Loucy (cell line): ENCODE measurements around the gene MYRIP.

ENCODE experiments used
- H2AFZ ChIP-seq: fragments of 200-600 bp; sonication (generic); 2 replicates; pipeline ENCODE4 v1.6.0; 2016; ENCODE audit warnings: antibody characterized with exemption, mild to moderate bottlenecking, low read length, moderate library complexity
- H3F3A ChIP-seq: fragments of 200-600 bp; 2 replicates; pipeline ENCODE4 v1.6.0; 2016; ENCODE audit warnings: antibody characterized with exemption, low read depth, mild to moderate bottlenecking
- H3K27me3 ChIP-seq: fragments of 200-600 bp; sonication (generic); 2 replicates; pipeline ENCODE4 v1.6.1; 2014; ENCODE audit warnings: low read length, mild to moderate bottlenecking; ENCODE audit not compliant: insufficient read depth, poor library complexity, severe bottlenecking
- H3K36me3 ChIP-seq: fragments of 200-600 bp; sonication (generic); 2 replicates; pipeline ENCODE4 v1.6.1; 2016; ENCODE audit warnings: low read length; ENCODE audit not compliant: insufficient read depth
- H3K4me1 ChIP-seq: fragments of 200-600 bp; sonication (generic); 2 replicates; pipeline ENCODE4 v1.5.1; 2014; ENCODE audit warnings: low read length, mild to moderate bottlenecking; ENCODE audit not compliant: insufficient read depth, poor library complexity, severe bottlenecking
- H3K4me2 ChIP-seq: fragments of 200-600 bp; sonication (generic); 2 replicates; pipeline ENCODE4 v1.6.0; 2014; ENCODE audit warnings: antibody characterized with exemption, low read length, low read depth, mild to moderate bottlenecking; ENCODE audit not compliant: poor library complexity, severe bottlenecking
- H3K4me3 ChIP-seq: fragments of 200-600 bp; sonication (generic); 2 replicates; pipeline ENCODE4 v1.5.1; 2014; ENCODE audit warnings: low read length, mild to moderate bottlenecking, mixed read lengths; ENCODE audit not compliant: poor library complexity, severe bottlenecking
- H3K79me2 ChIP-seq: fragments of 200-600 bp; sonication (generic); 2 replicates; pipeline ENCODE4 v1.6.1; 2014; ENCODE audit warnings: low read length; ENCODE audit not compliant: insufficient read depth
- H3K9ac ChIP-seq: fragments of 200-600 bp; sonication (generic); 2 replicates; pipeline ENCODE4 v1.6.0; 2014; ENCODE audit warnings: mild to moderate bottlenecking, low read depth, low read length, moderate library complexity; ENCODE audit not compliant: poor library complexity, severe bottlenecking
- H3K9me2 ChIP-seq: fragments of 200-600 bp; sonication (generic); replicated peaks from 2 replicates; pipeline ENCODE4 v1.6.1; 2016; ENCODE audit warnings: low read depth, low read length, mixed read lengths
- H3K9me3 ChIP-seq: fragments of 200-600 bp; sonication (generic); 2 replicates; pipeline ENCODE4 v1.6.1; 2014; ENCODE audit warnings: mild to moderate bottlenecking, antibody characterized with exemption, low read length, low read depth; ENCODE audit not compliant: insufficient read depth
- H4K20me1 ChIP-seq: fragments of 200-600 bp; sonication (generic); 2 replicates; pipeline ENCODE4 v1.6.0; 2014; ENCODE audit warnings: antibody characterized with exemption, low read length, mild to moderate bottlenecking; ENCODE audit not compliant: insufficient read depth, poor library complexity, severe bottlenecking
- EZH2phosphoT487 ChIP-seq: fragments of 200-600 bp; IDR thresholded peaks from 2 replicates; pipeline ENCODE4 v1.6.1; 2018; ENCODE audit warnings: antibody characterized with exemption, mild to moderate bottlenecking, moderate library complexity, borderline replicate concordance
- TF ChIP-seq, protein P1 (sequence below): fragments of 200-600 bp; sonication (generic); conservative IDR thresholded peaks from 2 replicates; pipeline ENCODE4 v1.5.1; 2014; ENCODE audit warnings: mild to moderate bottlenecking, antibody characterized with exemption, low read length

The MYRIP gene

DNA sequence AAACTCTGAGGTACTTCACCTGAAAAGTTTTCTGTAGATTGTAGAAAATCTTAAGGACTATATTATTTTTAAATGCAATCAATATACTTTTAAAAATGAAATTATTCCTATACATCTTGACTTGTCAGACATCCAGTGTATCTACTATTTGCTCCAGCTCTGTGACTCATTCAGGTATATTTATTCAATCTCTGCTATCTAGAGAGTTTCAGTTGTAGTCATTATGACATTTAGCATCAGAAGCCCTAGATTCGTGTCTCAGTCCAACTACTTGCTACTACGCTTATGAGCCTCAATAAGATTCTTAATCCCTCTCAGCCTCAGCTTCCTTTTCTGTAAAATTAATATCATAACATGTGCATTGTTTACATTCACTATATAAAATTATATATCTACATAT lies 477.8 kb downstream of the MYRIP start:
- 0 out of 2 replicates have a peak, but pooled peaks cover 4% of the 10 kb centered on the region for H3K9me3 ChIP-seq
- no peaks in the 10 kb centered on the region for H3K4me1 ChIP-seq
- no peak for TF ChIP-seq EZH2phosphoT487
- TF ChIP-seq, protein P1, sequence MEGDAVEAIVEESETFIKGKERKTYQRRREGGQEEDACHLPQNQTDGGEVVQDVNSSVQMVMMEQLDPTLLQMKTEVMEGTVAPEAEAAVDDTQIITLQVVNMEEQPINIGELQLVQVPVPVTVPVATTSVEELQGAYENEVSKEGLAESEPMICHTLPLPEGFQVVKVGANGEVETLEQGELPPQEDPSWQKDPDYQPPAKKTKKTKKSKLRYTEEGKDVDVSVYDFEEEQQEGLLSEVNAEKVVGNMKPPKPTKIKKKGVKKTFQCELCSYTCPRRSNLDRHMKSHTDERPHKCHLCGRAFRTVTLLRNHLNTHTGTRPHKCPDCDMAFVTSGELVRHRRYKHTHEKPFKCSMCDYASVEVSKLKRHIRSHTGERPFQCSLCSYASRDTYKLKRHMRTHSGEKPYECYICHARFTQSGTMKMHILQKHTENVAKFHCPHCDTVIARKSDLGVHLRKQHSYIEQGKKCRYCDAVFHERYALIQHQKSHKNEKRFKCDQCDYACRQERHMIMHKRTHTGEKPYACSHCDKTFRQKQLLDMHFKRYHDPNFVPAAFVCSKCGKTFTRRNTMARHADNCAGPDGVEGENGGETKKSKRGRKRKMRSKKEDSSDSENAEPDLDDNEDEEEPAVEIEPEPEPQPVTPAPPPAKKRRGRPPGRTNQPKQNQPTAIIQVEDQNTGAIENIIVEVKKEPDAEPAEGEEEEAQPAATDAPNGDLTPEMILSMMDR: no peak
- H3K9ac ChIP-seq: no peak overlapping the region
- H3K9me2 ChIP-seq: no peaks in the 10 kb centered on the region
- H4K20me1 ChIP-seq: no peaks in the 10 kb centered on the region
- no peaks in the 10 kb centered on the region for H3K79me2 ChIP-seq
- no peak overlapping the region for H3K4me3 ChIP-seq
- no peaks in the 10 kb centered on the region for H3K36me3 ChIP-seq
- H2AFZ ChIP-seq: no peak overlapping the region
- H3K4me2 ChIP-seq: no peak overlapping the region
- H3K27me3 ChIP-seq: no peaks in the 10 kb centered on the region
- H3F3A ChIP-seq: no peaks in the 10 kb centered on the region

DNA sequence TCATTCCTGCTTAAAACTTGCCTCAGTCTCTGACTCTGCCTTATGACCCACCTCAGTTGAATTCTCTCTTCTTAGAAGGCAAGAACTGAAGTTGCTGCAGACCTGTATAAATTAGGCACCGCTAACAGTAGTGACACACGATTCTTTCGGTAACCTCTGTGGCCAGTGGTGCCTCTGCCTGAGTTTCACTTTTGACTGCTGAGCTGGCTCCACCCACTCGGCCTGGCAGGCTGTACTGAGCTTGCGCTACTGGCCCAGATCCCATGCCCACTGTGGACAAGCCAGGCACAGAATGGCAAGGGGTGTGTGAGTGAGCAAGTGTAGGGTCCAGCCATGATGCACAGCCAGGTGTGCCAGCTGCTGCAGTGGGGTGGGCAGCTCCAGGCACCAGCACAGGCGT lies 481.0 kb downstream of the MYRIP start:
- Histone ChIP-seq H2AFZ (no peak overlapping the region), H3K9me2 (no peaks in the 10 kb centered on the region), H3K36me3 (no peaks in the 10 kb centered on the region), H3K27me3 (no peaks in the 10 kb centered on the region), H3K4me1 (no peaks in the 10 kb centered on the region), H3K9ac (no peak overlapping the region), H3K4me3 (no peak overlapping the region), H3K79me2 (no peaks in the 10 kb centered on the region), H3F3A (no peaks in the 10 kb centered on the region), H3K4me2 (no peak overlapping the region), H4K20me1 (no peaks in the 10 kb centered on the region), H3K9me3 (0 out of 2 replicates have a peak, but pooled peaks cover 4% of the 10 kb centered on the region)
- TF ChIP-seq EZH2phosphoT487: no peak
- TF ChIP-seq, protein P1: no peak

DNA sequence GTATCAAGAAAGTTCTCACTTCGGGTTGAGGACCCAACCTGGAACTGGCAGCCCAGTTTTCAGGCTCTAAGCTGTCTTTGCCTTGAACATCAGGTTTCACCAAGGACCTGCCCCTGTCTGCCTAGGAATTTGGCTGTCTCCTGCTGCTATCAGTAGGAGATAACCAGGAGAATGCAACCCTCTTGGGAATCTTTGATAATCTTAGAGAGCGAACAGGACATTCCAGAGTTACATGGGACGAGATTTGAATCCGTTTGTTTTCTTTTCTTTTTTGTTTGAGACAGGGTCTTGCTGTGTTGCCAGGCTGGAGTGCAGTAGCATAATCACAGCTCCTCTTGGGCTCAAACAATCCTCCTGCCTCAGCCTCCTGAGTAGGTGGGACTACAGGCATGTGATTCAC lies 482.1 kb downstream of the MYRIP start:
- no peak for TF ChIP-seq EZH2phosphoT487
- TF ChIP-seq, protein P1: no peak
- Histone ChIP-seq H3F3A (no peaks in the 10 kb centered on the region), H3K79me2 (no peaks in the 10 kb centered on the region), H3K9ac (no peak overlapping the region), H3K9me2 (no peaks in the 10 kb centered on the region), H4K20me1 (no peaks in the 10 kb centered on the region), H3K27me3 (no peaks in the 10 kb centered on the region), H3K9me3 (0 out of 2 replicates have a peak, but pooled peaks cover 4% of the 10 kb centered on the region), H3K4me1 (no peaks in the 10 kb centered on the region), H3K36me3 (no peaks in the 10 kb centered on the region), H3K4me2 (no peak overlapping the region), H3K4me3 (no peak overlapping the region), H2AFZ (no peak overlapping the region)
